Liver (tissue), 9 donors: Measurements from ENCODE around the gene PRKN. TPM values are rescaled to one million over a fixed set of nuclear protein-coding genes. Genes with fewer than 3 reads are reported as not detected.

Source experiments
- DNase-seq: peaks from one replicate; pipeline ENCODE4 v3.0.0-alpha.2; 2017; ENCODE audit warnings: low spot score
- H3K27ac ChIP-seq, 2 donors: one replicate each; pipeline ENCODE4 v1.7.0; 2013; ENCODE audit warnings: inconsistent platforms in 2 of 2, low read length in 2 of 2, control low read depth in 1 of 2, low read depth in 1 of 2, mild to moderate bottlenecking in 1 of 2
- H3K27me3 ChIP-seq, 4 donors: one replicate each; pipeline versions ENCODE4 v1.6.1 to v1.7.0; 2013; ENCODE audit warnings: low read length in 3 of 4, inconsistent platforms in 1 of 4, mild to moderate bottlenecking in 1 of 4, moderate library complexity in 1 of 4; ENCODE audit not compliant: control insufficient read depth in 4 of 4, insufficient read depth in 4 of 4
- H3K36me3 ChIP-seq, 4 donors: one replicate each; pipeline versions ENCODE4 v1.6.1 to v1.7.0; 2013; ENCODE audit warnings: low read length in 3 of 4, mild to moderate bottlenecking in 3 of 4, low read depth in 1 of 4, moderate library complexity in 1 of 4; ENCODE audit not compliant: control insufficient read depth in 4 of 4, insufficient read depth in 3 of 4
- H3K4me1 ChIP-seq, 4 donors: one replicate each; pipeline versions ENCODE4 v1.6.1 to v1.7.0; 2013; ENCODE audit warnings: low read length in 3 of 4, mild to moderate bottlenecking in 3 of 4, moderate library complexity in 1 of 4; ENCODE audit not compliant: control insufficient read depth in 4 of 4, insufficient read depth in 4 of 4
- H3K4me3 ChIP-seq, 3 donors: one replicate each; pipeline versions ENCODE4 v1.6.1 to v1.7.0; 2013; ENCODE audit warnings: low read length in 3 of 3, control low read depth in 1 of 3, low read depth in 1 of 3, mild to moderate bottlenecking in 1 of 3
- H3K9ac ChIP-seq, 2 donors: one replicate each; pipeline ENCODE4 v1.7.0; 2013; ENCODE audit warnings: low read length in 2 of 2, mild to moderate bottlenecking in 2 of 2, moderate library complexity in 2 of 2, control low read depth in 1 of 2, low read depth in 1 of 2
- H3K9me3 ChIP-seq, 4 donors: one replicate each; pipeline versions ENCODE4 v1.6.1 to v1.7.0; 2013; ENCODE audit warnings: low read length in 3 of 4; ENCODE audit not compliant: control insufficient read depth in 4 of 4
- CTCF ChIP-seq: fragments of 150-350 bp; IDR thresholded peaks from 2 replicates; pipeline ENCODE4 v1.5.1; 2017; ENCODE audit warnings: improper control_type of control experiment, low read depth, low read length; ENCODE audit not compliant: missing input control
- EGR1 ChIP-seq, 2 donors: IDR thresholded peaks; 2 replicates each; pipeline ENCODE4 v1.6.1; 2016 to 2018; ENCODE audit warnings: antibody characterized with exemption in 2 of 2, low read depth in 2 of 2
- FOXA2 ChIP-seq: IDR thresholded peaks from 2 replicates; pipeline ENCODE4 v1.6.1; 2016; ENCODE audit warnings: antibody characterized with exemption
- GABPA ChIP-seq, 2 donors: IDR thresholded peaks in 1 of 2; conservative IDR thresholded peaks in 1 of 2; 2 replicates each; pipeline ENCODE4 v1.6.1; 2016; ENCODE audit warnings: antibody characterized with exemption in 2 of 2, mild to moderate bottlenecking in 1 of 2, moderate library complexity in 1 of 2
- HNF4A ChIP-seq, 2 donors: conservative IDR thresholded peaks; 2 replicates each; pipeline ENCODE4 v1.6.1; 2016; ENCODE audit warnings: antibody characterized with exemption in 2 of 2, mild to moderate bottlenecking in 2 of 2
- JUND ChIP-seq, 2 donors: IDR thresholded peaks; 2 replicates each; pipeline ENCODE4 v1.6.1; 2016; ENCODE audit warnings: antibody characterized with exemption in 2 of 2
- MAX ChIP-seq: IDR thresholded peaks from 2 replicates; pipeline ENCODE4 v1.6.1; 2016; ENCODE audit warnings: antibody characterized with exemption
- NR2F2 ChIP-seq: IDR thresholded peaks from 2 replicates; pipeline ENCODE4 v1.6.1; 2016; ENCODE audit warnings: antibody characterized with exemption
- RAD21 ChIP-seq, 2 donors: IDR thresholded peaks; 2 replicates each; pipeline ENCODE4 v1.6.1; 2016; ENCODE audit warnings: antibody characterized with exemption in 2 of 2, mild to moderate bottlenecking in 2 of 2
- REST ChIP-seq: IDR thresholded peaks from 2 replicates; pipeline ENCODE4 v1.6.1; 2016; ENCODE audit warnings: antibody characterized with exemption, mild to moderate bottlenecking
- RXRA ChIP-seq, 2 donors: IDR thresholded peaks; 2 replicates each; pipeline ENCODE4 v1.6.1; 2017 to 2018; ENCODE audit warnings: antibody characterized with exemption in 2 of 2, mild to moderate bottlenecking in 1 of 2
- SP1 ChIP-seq: IDR thresholded peaks from 2 replicates; pipeline ENCODE4 v1.6.1; 2018; ENCODE audit warnings: antibody characterized with exemption, mild to moderate bottlenecking
- TAF1 ChIP-seq: conservative IDR thresholded peaks from 2 replicates; pipeline ENCODE4 v1.6.1; 2016; ENCODE audit warnings: antibody characterized with exemption, mild to moderate bottlenecking
- YY1 ChIP-seq: IDR thresholded peaks from 2 replicates; pipeline ENCODE4 v1.6.1; 2016; ENCODE audit warnings: antibody characterized with exemption, mild to moderate bottlenecking
- WGBS: extraction: QIAGEN DNeasy Blood & Tissue Kit; methylation state at CpG from one replicate; pipeline ENCODE4 v1.1.7; 2013; 5-methylcytosine and 5-hydroxymethylcytosine counted together
- polyA plus RNA-seq, 2 donors: library from polyadenylated mRNA; stranded (reverse) in 1 of 2; unstranded in 1 of 2; fragments of 200-250 nt in 1 of 2; fragments of >200 nt in 1 of 2; fragmentation: Nextera tagmentation in 1 of 2; extraction: Ambion mirVana in 1 of 2; gene quantifications; one replicate each; pipeline versions ENCODE4 v1.2.1 to v1.2.3, GENCODE V29; 2013 to 2015
- total RNA-seq, 2 donors: library from RNA; depleted of rRNA; stranded (reverse); fragments of >200 nt; gene quantifications; one replicate each; pipeline ENCODE4 v1.2.3, GENCODE V29; 2014
- TF ChIP-seq, protein P1 (sequence below): IDR thresholded peaks from 2 replicates; pipeline ENCODE4 v1.6.1; 2016; ENCODE audit warnings: antibody characterized with exemption
- TF ChIP-seq, protein P2 (sequence below): IDR thresholded peaks from 2 replicates; pipeline ENCODE4 v1.6.1; 2016; ENCODE audit warnings: antibody characterized with exemption
- donor health status: healthy.
- donor health status: healthy.
- donor health status: healthy.
- donor health status: healthy.
- donor health status: healthy.

The PRKN gene
- total RNA-seq (1 to 10 TPM; 3.9 to 4.1 TPM), polyA plus RNA-seq (1 to 10 TPM in 1 of 2 donors, under 1 TPM in 1; 0.47 to 2.6 TPM)

DNA sequence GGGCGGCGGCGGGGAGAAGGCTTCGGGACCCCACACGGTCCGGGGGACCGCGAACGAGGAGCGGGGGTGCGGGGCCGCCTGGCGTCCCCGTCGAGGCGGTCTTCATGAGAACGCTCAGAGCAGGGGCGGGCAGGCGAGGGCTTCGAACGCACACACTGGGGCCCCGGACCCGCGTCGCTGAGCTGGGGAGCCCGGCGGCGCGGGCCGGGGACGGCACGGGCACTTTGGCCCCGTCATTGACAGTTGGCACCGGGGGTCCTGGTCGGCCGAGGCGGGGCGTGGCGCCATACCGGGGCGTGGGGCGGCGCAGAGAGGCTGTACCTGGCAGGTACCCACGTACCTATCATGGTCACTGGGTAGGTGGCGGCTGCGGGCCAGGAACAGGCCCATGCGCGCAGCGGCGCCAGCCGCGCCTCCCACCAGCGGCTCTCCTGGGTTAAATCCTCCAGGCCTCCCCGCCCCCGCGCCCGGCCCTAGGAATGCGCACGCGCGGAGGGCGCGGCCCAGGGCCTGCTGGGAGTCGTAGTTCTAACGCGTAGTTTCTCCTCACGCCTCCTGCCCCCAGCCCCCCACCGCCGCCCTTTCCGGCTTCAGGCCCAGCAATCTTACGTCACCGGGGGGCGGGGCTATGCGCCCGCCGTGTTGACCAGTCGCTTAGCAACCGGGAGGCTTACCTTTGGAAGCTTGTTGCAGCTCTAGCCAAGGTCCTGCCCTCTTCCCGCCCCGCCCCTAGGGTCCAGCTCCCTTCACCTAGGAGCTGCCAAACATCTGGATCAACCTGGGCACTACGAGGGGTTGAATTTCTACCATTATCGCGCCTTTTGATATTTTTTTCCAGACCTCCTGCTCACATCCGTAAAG lies at the start of gene PRKN, which contains the start of gene PACRG:
PRKN (minus strand) TSS at position 445 of the 861 bp plus-strand sequence.
PACRG (plus strand) TSS at position 653 of the 861 bp plus-strand sequence.
- H3K27me3 ChIP-seq = no peaks in the 10 kb centered on the region
- H3K36me3 ChIP-seq = no peaks in the 10 kb centered on the region
- H3K9me3 ChIP-seq = no peaks in the 10 kb centered on the region
- H3K4me1 ChIP-seq = peaks cover 0 to 18% (median 10%) of the 10 kb centered on the region in 4 donors
- peak within 1 kb of the TSS; percentile 81 for H3K9ac ChIP-seq
- H3K27ac ChIP-seq = peak within 1 kb of the TSS; percentile 94 to 95
- peak within 1 kb of the TSS; percentile 73 to 79 (median 74) for H3K4me3 ChIP-seq
- peak; percentile 98 for DNase-seq
- 2% methylated on average over 84 of the region's 84 CpGs for WGBS
- TF ChIP-seq GABPA (IDR thresholded peaks at IDR 0.05 in 1 of 2, conservative IDR thresholded peaks at IDR 0.05 in 1 of 2) (peak in 1 of 2 donors; percentile 77), FOXA2 (peak; percentile 24), RAD21 (IDR thresholded peaks at IDR 0.05) (peak in 1 of 2 donors; percentile 40), YY1 (no peak), NR2F2 (peak; percentile 70), REST (no peak), SP1 (peak; percentile 70), TAF1 (no peak), EGR1 (IDR thresholded peaks at IDR 0.05; ENCODE audit: low read depth in 2 of 2) (peak; percentile 93 to 98), HNF4A (conservative IDR thresholded peaks at IDR 0.05) (peak; percentile 55 to 61), JUND (IDR thresholded peaks at IDR 0.05) (peak; percentile 69 to 83), RXRA (IDR thresholded peaks at IDR 0.05) (peak; percentile 37 to 47)
- TF ChIP-seq, protein P1, sequence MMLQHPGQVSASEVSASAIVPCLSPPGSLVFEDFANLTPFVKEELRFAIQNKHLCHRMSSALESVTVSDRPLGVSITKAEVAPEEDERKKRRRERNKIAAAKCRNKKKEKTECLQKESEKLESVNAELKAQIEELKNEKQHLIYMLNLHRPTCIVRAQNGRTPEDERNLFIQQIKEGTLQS = peak; percentile 88
- TF ChIP-seq, protein P2, sequence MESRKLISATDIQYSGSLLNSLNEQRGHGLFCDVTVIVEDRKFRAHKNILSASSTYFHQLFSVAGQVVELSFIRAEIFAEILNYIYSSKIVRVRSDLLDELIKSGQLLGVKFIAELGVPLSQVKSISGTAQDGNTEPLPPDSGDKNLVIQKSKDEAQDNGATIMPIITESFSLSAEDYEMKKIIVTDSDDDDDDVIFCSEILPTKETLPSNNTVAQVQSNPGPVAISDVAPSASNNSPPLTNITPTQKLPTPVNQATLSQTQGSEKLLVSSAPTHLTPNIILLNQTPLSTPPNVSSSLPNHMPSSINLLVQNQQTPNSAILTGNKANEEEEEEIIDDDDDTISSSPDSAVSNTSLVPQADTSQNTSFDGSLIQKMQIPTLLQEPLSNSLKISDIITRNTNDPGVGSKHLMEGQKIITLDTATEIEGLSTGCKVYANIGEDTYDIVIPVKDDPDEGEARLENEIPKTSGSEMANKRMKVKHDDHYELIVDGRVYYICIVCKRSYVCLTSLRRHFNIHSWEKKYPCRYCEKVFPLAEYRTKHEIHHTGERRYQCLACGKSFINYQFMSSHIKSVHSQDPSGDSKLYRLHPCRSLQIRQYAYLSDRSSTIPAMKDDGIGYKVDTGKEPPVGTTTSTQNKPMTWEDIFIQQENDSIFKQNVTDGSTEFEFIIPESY = peak; percentile 16

- DNase-seq = no peak
- H3K4me3 ChIP-seq = no peak overlapping the region
- WGBS = 94% methylated on average over 7 of the region's 7 CpGs
- H3K27me3 ChIP-seq = no peaks in the 10 kb centered on the region
- no peak overlapping the region for H3K27ac ChIP-seq
- TF ChIP-seq CTCF (no peak), MAX (no peak), EGR1 (IDR thresholded peaks at IDR 0.05; ENCODE audit: low read depth in 2 of 2) (no peak), NR2F2 (no peak), SP1 (no peak), FOXA2 (no peak), TAF1 (no peak)
- TF ChIP-seq, protein P2 = no peak
- no peak overlapping the region for H3K9ac ChIP-seq
- no peaks in the 10 kb centered on the region for H3K36me3 ChIP-seq
- no peaks in the 10 kb centered on the region for H3K4me1 ChIP-seq
- H3K9me3 ChIP-seq = peaks cover 0 to 7% (median 0%) of the 10 kb centered on the region in 4 donors
Observed at GRCh38 chr6:162777091-162777490, 49.5 kb upstream of the PRKN start.
